IPS DF 6.9 (cell line): ENCODE results near the gene UBE2F.

Source experiments
- DNase-seq: peaks from one replicate; pipeline ENCODE4 v3.0.0-alpha.2; 2013; ENCODE audit warnings: low read depth, low spot score
- H3K27ac ChIP-seq: one replicate; pipeline ENCODE4 v1.5.1; 2013; ENCODE audit warnings: low read length, control low read depth
- H3K27me3 ChIP-seq: 2 replicates; pipeline ENCODE4 v1.6.1; 2013; ENCODE audit warnings: mild to moderate bottlenecking, low read length; ENCODE audit not compliant: control insufficient read depth, insufficient read depth
- H3K36me3 ChIP-seq: 2 replicates; pipeline ENCODE4 v1.6.1; 2013; ENCODE audit warnings: low read length; ENCODE audit not compliant: control insufficient read depth, insufficient read depth
- H3K4me1 ChIP-seq: 2 replicates; pipeline ENCODE4 v1.6.1; 2013; ENCODE audit warnings: low read length; ENCODE audit not compliant: control insufficient read depth, insufficient read depth
- H3K4me3 ChIP-seq: 2 replicates; pipeline ENCODE4 v1.5.1; 2013; ENCODE audit warnings: mild to moderate bottlenecking, low read length
- H3K9me3 ChIP-seq: 2 replicates; pipeline ENCODE4 v1.6.1; 2013; ENCODE audit warnings: low read length, inconsistent platforms; ENCODE audit not compliant: control insufficient read depth, insufficient read depth
- WGBS: extraction: QIAGEN DNeasy Blood & Tissue Kit; methylation state at CpG from one replicate; pipeline ENCODE4 v1.1.7; 2013; ENCODE audit warnings: mixed read lengths, missing lambda C conversion rate; ENCODE audit not compliant: insufficient read length, insufficient coverage; 5-methylcytosine and 5-hydroxymethylcytosine counted together

Gene UBE2F

DNA sequence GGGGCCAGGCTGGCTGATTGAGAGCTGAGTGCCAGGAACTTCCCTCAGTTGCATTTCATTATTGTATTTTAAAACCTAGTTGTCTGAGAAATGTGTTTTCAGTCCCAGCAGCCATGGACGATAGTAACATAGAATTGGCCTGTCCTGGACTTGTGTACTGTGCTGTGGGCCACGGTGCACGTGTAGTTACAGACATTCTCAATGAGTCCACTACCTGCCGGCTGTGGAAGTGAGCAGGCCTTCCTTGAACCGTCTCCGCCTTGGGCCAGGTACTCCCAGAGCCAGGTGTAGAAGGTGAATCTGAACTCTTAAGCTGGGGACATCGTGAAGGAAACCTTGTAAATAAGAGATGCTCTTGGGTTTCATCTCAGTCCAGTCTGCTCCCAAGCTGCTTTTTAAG is 47.0 kb downstream of the UBE2F start:
- Histone ChIP-seq H3K4me3 (no peak overlapping the region), H3K27ac (no peak overlapping the region), H3K4me1 (no peaks in the 10 kb centered on the region), H3K27me3 (no peaks in the 10 kb centered on the region), H3K9me3 (no peaks in the 10 kb centered on the region), H3K36me3 (no peaks in the 10 kb centered on the region)
- no CpG with 5 or more reads among the region's 7 CpGs for WGBS
- DNase-seq, result no peak

DNA sequence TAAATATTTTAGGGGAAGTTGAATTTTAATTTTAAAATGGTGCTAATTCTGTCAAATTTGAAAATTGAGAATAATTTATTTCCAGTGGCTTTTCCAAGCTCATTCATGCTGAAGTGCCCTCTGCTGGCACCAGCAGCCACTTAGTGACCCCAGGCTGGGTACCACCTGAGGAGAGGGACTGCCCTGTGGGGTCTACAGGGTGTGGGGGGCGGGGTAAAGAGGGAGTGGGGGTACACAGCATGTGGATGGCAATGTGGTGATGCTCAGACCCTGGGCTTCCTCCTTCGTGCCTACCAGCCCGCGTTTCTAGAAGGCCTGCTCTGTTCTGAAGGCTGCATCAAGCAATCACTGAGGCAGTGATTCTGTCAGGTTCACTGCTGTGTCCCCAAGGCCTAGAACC is 48.9 kb downstream of the UBE2F start:
- no CpG with 5 or more reads among the region's 4 CpGs for WGBS
- Histone ChIP-seq H3K27me3 (no peaks in the 10 kb centered on the region), H3K4me3 (no peak overlapping the region), H3K9me3 (no peaks in the 10 kb centered on the region), H3K36me3 (no peaks in the 10 kb centered on the region), H3K27ac (no peak overlapping the region), H3K4me1 (no peaks in the 10 kb centered on the region)
- no peak for DNase-seq

DNA sequence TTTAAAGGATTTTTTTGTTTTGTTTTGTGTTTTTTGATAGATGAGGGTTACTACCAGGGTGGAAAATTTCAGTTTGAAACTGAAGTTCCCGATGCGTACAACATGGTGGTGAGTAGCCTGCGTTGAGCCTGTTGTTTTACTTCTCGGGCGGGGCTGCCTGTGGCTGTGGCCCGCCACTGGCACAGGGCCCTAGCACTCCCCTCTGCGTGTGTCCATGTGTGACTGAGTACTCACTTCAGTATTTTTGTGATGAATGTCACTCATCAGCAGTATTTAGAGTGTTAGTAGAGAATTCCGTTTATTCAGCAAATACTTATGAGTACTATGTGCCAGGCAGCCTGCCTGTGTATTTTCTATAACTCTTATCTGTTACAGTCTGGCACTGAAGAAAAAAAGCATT is 49.7 kb downstream of the UBE2F start:
- H3K36me3 ChIP-seq, result no peaks in the 10 kb centered on the region
- no peak for DNase-seq
- H3K4me3 ChIP-seq, result no peak overlapping the region
- no peak overlapping the region for H3K27ac ChIP-seq
- H3K9me3 ChIP-seq, result no peaks in the 10 kb centered on the region
- no peaks in the 10 kb centered on the region for H3K27me3 ChIP-seq
- WGBS, result no CpG with 5 or more reads among the region's 8 CpGs
- H3K4me1 ChIP-seq, result no peaks in the 10 kb centered on the region

DNA sequence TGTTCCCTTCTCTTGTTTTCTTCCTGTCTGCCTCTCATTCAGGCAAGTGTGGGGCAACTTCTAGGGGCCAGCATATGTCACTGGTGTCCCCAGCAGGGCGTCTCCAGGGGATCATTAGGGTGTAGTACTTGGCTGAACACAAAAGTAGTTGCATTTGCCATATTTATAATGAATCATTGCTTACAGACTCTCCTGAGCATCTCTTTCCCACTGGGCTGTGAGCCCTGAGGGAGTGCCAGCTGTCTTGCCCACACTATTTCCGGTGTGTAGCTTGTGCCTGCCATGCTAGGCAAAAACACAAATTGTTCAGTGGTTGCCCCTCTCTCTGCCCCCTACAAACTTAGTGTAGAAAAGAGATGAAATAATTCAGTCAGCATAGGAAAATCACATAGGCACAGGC is 53.1 kb downstream of the UBE2F start:
- no CpG with 5 or more reads among the region's 2 CpGs for WGBS
- no peaks in the 10 kb centered on the region for H3K9me3 ChIP-seq
- H3K27me3 ChIP-seq, result no peaks in the 10 kb centered on the region
- no peak for DNase-seq
- no peaks in the 10 kb centered on the region for H3K4me1 ChIP-seq
- no peaks in the 10 kb centered on the region for H3K36me3 ChIP-seq
- no peak overlapping the region for H3K27ac ChIP-seq
- no peak overlapping the region for H3K4me3 ChIP-seq

DNA sequence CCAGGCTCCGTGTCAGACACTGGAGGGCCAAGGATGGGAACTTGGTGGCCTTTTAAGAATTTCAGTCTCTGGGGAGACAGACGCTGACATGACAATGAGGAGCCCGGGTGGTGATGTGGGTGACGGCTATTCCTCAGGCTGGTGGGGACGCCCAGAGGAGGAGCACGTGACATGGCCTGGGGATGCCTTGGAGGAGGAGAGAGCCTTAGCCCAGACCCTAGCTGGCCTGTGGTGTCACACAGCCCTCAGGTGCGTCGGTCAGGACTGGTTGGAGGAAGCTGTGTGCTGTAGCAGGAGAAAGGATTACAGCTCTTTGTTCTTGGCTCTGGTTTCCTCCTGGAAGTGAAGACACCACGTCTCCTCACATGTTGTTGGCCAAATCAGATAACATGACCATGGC is 54.0 kb downstream of the UBE2F start:
- no CpG with 5 or more reads among the region's 9 CpGs for WGBS
- H3K4me3 ChIP-seq, result no peak overlapping the region
- H3K4me1 ChIP-seq, result no peaks in the 10 kb centered on the region
- H3K27ac ChIP-seq, result no peak overlapping the region
- no peaks in the 10 kb centered on the region for H3K36me3 ChIP-seq
- no peaks in the 10 kb centered on the region for H3K27me3 ChIP-seq
- H3K9me3 ChIP-seq, result no peaks in the 10 kb centered on the region
- DNase-seq, result no peak

DNA sequence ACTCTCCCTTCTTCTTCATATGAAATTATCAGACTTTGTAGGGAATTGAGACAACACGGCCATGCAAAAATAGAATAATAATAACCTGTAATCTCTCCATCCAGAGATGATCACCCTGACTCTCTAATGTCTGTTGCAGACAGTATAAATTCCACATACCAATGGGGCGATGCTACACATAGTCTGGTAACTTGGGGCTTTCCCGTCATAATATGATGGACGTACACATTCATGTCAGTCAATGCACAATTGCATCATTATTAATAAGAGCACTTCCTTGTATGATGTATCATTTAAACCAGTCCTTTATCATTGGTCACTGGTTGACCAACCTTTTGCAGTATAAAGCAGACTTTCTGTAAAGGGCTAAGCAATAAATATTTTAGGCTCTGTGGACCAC is 54.5 kb downstream of the UBE2F start:
- H3K4me3 ChIP-seq, result no peak overlapping the region
- H3K27me3 ChIP-seq, result no peaks in the 10 kb centered on the region
- H3K27ac ChIP-seq, result no peak overlapping the region
- H3K4me1 ChIP-seq, result no peaks in the 10 kb centered on the region
- DNase-seq, result no peak
- WGBS, result no CpG with 5 or more reads among the region's 4 CpGs
- H3K36me3 ChIP-seq, result no peaks in the 10 kb centered on the region
- no peaks in the 10 kb centered on the region for H3K9me3 ChIP-seq

DNA sequence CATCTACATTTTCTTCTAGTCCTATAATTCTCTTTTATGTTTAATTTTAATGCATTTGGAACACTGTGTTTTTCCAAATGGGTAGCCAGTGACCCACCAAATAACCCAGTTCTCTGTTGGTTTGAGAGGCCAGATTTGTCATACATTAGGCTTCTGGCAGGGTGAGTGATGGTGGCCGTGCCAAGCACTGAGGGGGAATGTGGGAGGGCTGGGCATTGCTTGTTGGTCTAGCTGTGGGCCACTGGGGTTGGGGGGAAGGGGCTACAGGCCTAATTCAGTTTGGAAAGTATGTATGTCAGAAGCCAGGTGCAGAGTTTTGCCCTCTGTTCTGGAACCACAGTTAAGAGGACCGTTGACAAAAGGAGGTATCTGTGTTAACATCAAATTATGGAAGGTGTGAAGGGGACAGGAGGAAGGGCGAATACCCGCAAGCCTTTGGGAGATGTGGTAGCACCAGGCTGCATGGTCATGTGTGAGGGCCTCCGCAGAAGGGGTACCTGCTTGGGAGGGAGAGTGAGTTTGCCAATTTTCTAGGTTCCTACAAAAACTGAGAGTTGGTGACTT is 55.9 kb downstream of the UBE2F start:
- no peaks in the 10 kb centered on the region for H3K27me3 ChIP-seq
- H3K4me1 ChIP-seq, result no peaks in the 10 kb centered on the region
- no peak for DNase-seq
- WGBS, result no CpG with 5 or more reads among the region's 5 CpGs
- no peaks in the 10 kb centered on the region for H3K9me3 ChIP-seq
- H3K27ac ChIP-seq, result no peak overlapping the region
- H3K36me3 ChIP-seq, result no peaks in the 10 kb centered on the region
- H3K4me3 ChIP-seq, result no peak overlapping the region

DNA sequence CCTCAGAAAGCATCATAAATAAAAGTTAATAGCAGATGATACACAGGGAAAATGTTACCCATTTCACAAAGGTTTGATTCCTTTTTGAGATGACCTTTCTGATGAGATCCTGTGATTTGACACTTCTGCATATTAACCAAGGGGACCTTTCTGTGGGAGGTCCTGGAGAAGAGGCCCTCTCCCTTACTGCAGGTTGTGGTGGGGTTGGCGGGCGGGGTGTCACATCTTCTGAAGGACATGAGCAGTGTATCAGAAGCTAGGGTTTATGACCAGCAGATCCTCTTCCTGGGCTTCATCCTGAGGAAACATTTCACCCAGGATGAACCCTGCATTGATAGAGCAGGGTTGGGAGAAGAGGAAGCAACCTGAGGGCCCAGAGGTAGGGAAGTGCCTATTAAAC is 56.8 kb downstream of the UBE2F start:
- Histone ChIP-seq H3K27me3 (no peaks in the 10 kb centered on the region), H3K9me3 (no peaks in the 10 kb centered on the region), H3K4me1 (0 out of 2 replicates have a peak, but pooled peaks cover 2% of the 10 kb centered on the region), H3K27ac (no peak overlapping the region), H3K36me3 (no peaks in the 10 kb centered on the region), H3K4me3 (no peak overlapping the region)
- WGBS, result no CpG with 5 or more reads among the region's 2 CpGs
- no peak for DNase-seq

DNA sequence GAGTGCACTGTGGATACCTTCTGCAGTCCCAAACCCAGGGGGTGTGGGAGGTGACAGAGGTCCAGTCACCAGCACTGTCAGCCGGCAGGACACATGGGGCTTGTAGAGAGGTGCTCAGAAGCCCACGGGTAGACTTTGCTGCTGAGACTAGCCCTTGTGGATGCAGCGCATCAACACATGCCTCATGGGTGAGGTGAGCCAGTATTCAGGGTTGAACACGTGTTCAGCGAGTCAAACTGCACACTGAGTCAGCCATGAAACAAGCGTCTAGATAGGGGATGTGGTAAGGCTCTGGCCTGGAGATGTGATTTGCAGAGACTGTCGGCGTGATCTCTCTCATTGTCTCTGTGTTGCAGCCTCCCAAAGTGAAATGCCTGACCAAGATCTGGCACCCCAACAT is 58.2 kb downstream of the UBE2F start:
- no CpG with 5 or more reads among the region's 8 CpGs for WGBS
- H3K4me1 ChIP-seq, result 0 out of 2 replicates have a peak, but pooled peaks cover 2% of the 10 kb centered on the region
- H3K27me3 ChIP-seq, result no peaks in the 10 kb centered on the region
- no peaks in the 10 kb centered on the region for H3K36me3 ChIP-seq
- no peaks in the 10 kb centered on the region for H3K9me3 ChIP-seq
- H3K27ac ChIP-seq, result no peak overlapping the region
- DNase-seq, result no peak
- H3K4me3 ChIP-seq, result no peak overlapping the region

DNA sequence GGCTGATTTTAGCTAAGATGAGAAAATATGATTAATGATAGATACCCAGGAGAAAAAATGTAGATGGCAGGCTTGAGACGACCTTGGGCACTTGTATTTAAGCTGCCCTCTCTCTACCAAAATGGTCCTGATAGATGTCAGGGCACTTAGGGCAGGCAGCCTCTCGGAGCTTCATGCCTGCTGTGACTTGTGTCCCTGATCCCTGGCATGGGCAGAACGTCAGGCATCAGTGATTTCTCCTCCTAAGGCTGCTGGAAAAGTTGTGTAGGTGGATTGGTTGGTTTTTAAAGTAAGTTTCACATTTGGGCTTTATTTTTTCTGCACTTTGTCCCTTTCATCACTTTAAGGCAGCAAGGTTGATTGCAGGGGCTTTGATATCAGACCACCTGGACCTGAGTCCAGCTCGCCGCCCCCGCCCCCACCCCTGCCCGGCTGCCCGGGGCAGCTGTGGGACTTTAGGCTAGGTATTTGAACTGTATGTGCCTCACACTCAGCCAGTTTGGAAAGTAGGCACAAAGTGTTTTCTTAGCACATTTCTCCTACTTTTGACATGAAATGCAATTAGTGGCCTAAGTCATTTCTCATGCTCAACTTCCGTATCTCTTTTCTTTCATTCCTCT is 59.0 kb downstream of the UBE2F start:
- DNase-seq, result no peak
- no peak overlapping the region for H3K4me3 ChIP-seq
- no peaks in the 10 kb centered on the region for H3K9me3 ChIP-seq
- no peaks in the 10 kb centered on the region for H3K36me3 ChIP-seq
- H3K4me1 ChIP-seq, result 0 out of 2 replicates have a peak, but pooled peaks cover 2% of the 10 kb centered on the region
- no peaks in the 10 kb centered on the region for H3K27me3 ChIP-seq
- H3K27ac ChIP-seq, result no peak overlapping the region
- no CpG with 5 or more reads among the region's 9 CpGs for WGBS

DNA sequence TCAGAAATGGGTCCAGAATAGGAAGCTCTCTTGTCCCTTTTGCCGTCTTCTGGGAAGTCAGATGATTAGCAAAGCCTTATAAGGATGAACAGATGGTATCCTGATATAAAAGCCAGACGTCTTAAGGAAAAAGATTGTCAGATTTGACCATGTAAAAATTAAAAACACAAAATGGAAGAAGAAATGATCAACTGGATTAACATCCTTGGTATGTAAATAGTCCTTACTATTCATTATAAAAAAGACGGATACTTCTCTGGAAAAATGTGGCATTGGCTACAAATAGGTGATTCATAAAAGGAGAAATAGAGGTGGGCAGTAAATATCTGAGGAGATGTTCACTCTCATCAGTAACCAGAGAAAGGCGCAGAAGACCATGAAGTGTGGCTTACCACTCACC is 60.2 kb downstream of the UBE2F start:
- no peak for DNase-seq
- H3K36me3 ChIP-seq, result no peaks in the 10 kb centered on the region

More for the DNA sequence above, 60.2 kb downstream of the UBE2F start:
- Histone ChIP-seq H3K4me3 (no peak overlapping the region), H3K9me3 (no peaks in the 10 kb centered on the region), H3K4me1 (0 out of 2 replicates have a peak, but pooled peaks cover 2% of the 10 kb centered on the region), H3K27ac (no peak overlapping the region), H3K27me3 (no peaks in the 10 kb centered on the region)
- no CpG with 5 or more reads among the region's 4 CpGs for WGBS
